Activated T-cell treated with anti-CD3 and anti-CD28 coated beads, Interleukin-2, amount 50 U/mL, for 4 hours (primary cell): ENCODE measurements around the gene MAPK1. TPM values are rescaled to one million over a fixed set of nuclear protein-coding genes. Genes with fewer than 3 reads are reported as not detected.
"Not testable (repeated sequence)": the region's sequence is repeated elsewhere in the genome, so short reads cannot be mapped to it uniquely, and the experiment has no call there.

Source experiments
- ATAC-seq, 2 donors: fragments of 200-7000 bp; cut with Tn5 transposase; one replicate each; pipeline ENCODE4 v1.10.0; 2021
- DNase-seq: peaks from one replicate; pipeline ENCODE4 v3.0.0-alpha.2; 2020
- H3K27me3 Mint-ChIP-seq: one replicate; pipeline ENCODE4 v1.8.0; 2021; ENCODE audit warnings: low read depth, mixed read lengths
- H3K36me3 Mint-ChIP-seq: one replicate; pipeline ENCODE4 v1.8.0; 2022; ENCODE audit warnings: mixed read lengths; ENCODE audit not compliant: insufficient read depth
- H3K4me1 Mint-ChIP-seq: one replicate; pipeline ENCODE4 v1.8.0; 2021; ENCODE audit warnings: low read depth, mixed read lengths
- H3K4me3 Mint-ChIP-seq: one replicate; pipeline ENCODE4 v1.8.0; 2021; ENCODE audit warnings: mild to moderate bottlenecking, moderate library complexity, mixed read lengths
- H3K9me3 Mint-ChIP-seq: one replicate; pipeline ENCODE4 v1.8.0; 2021; ENCODE audit warnings: mixed read lengths
- total RNA-seq, 3 donors: library from RNA; stranded (reverse); gene quantifications; one replicate each; pipeline ENCODE4 v1.2.1, GENCODE V29; 2021

Gene MAPK1
- total RNA-seq, 3 donors from 2014 or later = 136 to 165 (median 138) TPM

DNA sequence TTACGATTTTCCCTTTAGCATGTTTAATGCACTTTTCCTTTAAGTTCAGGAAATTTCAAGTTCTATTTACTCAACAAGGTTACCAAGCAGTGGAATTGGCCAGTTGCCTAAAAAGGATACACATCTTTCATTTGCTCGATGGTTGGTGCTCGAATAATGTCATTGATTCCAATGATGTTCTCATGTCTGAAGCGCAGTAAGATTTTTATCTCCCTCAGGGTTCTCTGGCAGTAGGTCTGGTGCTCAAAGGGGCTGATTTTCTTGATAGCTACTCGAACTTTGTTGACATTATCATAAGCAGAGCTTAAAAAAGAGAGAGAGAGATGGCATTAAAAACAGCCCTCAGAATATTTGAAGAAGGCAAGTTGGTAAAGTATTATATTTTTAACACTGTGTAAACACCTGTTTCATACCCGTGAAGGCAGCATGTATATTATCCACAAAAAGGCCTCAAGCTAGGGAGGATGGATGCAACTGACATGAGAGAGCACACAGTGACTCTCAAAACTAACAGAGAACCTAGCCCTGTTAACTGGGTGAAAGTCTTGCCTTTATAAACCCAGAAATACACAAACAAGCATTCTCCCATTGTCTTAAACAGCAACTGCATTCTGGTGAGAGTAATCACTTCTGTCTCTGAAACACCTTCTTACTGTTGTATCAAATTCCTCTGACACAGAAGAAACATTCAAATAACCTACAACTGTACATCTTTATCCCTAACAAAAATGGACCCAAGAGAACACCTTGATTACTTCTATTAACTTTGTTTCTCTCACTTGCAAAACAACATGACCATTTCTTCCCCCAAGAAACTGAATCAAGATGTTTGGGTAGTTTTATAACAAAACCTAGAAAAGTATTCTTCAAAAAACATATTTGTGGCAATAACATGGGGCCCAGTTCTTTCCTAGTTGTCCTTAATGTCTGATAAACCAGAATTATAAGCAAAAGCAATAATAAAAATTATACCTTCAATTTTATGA is 59.6 kb downstream of the MAPK1 start:
- peaks cover 25% of the 10 kb centered on the region for H3K4me1 Mint-ChIP-seq
- H3K4me3 Mint-ChIP-seq = no peak overlapping the region
- ATAC-seq (no peak), DNase-seq (no peak)
- peaks cover 40% of the 10 kb centered on the region for H3K36me3 Mint-ChIP-seq
- H3K27me3 Mint-ChIP-seq = no peaks in the 10 kb centered on the region
- no peaks in the 10 kb centered on the region for H3K9me3 Mint-ChIP-seq

DNA sequence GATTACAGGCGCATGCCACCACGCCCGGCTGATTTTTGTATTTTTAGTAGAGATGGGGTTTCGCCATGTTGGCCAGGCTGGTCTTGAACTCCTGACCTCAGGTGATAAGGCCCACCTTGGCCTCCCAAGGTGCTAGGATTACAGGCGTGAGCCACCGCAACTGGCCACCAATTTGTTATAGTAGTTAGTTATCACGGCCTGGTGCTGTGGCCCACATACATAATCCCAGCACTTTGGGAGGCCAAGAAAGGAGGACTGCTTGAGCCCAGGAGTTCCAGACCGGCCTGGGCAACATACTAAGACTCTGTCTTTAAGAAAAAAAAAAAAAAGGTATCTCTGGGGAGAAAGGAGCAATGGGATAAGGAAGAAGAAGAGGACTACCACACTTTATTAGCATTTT is 62.1 kb downstream of the MAPK1 start:
- H3K9me3 Mint-ChIP-seq, ATAC-seq, H3K27me3 Mint-ChIP-seq, H3K4me3 Mint-ChIP-seq, DNase-seq: not testable (repeated sequence)
- H3K36me3 Mint-ChIP-seq = peaks cover 51% of the 10 kb centered on the region
- H3K4me1 Mint-ChIP-seq = peaks cover 12% of the 10 kb centered on the region

DNA sequence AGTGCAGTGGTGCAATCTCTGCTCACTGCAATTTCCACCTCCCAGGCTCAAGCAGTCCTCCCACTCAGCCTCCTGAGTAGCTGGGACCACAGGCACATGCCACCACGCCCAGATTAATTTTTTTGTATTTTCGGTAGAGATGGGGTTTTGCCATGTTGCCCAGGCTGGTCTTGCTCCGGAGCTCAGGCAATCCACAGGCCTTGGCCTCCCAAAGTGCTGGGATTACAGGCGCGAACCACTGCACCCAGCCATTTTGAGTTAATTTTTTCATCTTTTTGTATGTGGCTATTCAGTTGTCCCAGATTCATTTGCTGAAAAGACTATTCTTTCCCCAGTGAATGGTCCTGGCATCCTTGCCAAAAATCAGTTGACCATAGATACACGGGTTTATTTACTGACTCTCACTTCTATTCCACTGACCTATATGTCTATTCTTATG is 63.6 kb downstream of the MAPK1 start:
- ATAC-seq (no peak), DNase-seq (no peak)
- H3K4me1 Mint-ChIP-seq = peaks cover 7% of the 10 kb centered on the region
- H3K9me3 Mint-ChIP-seq = no peaks in the 10 kb centered on the region
- H3K36me3 Mint-ChIP-seq = peaks cover 53% of the 10 kb centered on the region
- H3K27me3 Mint-ChIP-seq = no peaks in the 10 kb centered on the region
- no peak overlapping the region for H3K4me3 Mint-ChIP-seq

DNA sequence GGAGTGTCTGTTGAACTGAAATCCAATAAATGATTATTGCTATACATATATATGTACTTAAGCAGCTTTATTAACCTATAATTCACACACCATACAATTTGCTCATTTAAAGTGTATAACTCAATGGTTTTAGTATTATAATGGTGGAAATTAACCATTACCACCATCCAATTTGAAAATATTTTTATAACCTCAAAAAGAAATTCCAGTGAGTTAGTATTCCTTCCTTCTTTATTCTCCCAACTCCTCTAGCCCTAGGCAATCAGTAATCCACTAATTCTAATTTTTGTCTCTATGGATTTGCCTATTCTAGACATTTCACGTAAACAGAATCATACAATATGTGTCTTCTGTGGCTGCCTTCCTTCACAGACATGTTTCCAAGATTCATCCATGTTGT is 64.8 kb downstream of the MAPK1 start:
- no peak for DNase-seq
- Mint-ChIP-seq H3K9me3 (no peaks in the 10 kb centered on the region), H3K36me3 (peaks cover 53% of the 10 kb centered on the region)

DNA sequence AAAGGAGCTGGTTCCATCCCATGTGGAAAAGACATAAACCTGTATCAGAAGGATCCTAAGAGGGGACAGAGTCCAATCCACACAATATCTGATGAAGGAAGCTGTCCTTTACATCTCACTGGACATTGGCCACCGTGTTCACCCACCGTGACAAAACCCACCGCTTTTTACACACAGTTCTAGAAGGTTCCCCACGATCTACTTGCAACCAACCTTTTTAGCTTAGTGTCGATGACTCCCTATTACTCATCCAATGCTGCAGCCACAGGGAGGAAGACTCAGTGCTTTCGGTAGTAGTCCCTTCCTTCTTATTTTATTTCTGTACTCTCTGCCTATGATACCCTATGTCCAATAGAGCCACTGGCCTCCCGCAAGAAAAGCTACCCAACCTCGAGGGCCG is 65.4 kb downstream of the MAPK1 start:
- ATAC-seq (peak; percentile 46 to 50), DNase-seq (no peak)
- H3K4me3 Mint-ChIP-seq = no peak overlapping the region
- peaks cover 49% of the 10 kb centered on the region for H3K36me3 Mint-ChIP-seq
- H3K9me3 Mint-ChIP-seq = no peaks in the 10 kb centered on the region
- no peaks in the 10 kb centered on the region for H3K4me1 Mint-ChIP-seq
- no peaks in the 10 kb centered on the region for H3K27me3 Mint-ChIP-seq

More for the DNA sequence above, 64.8 kb downstream of the MAPK1 start:
- H3K4me3 Mint-ChIP-seq = no peak overlapping the region
- H3K4me1 Mint-ChIP-seq = peaks cover 2% of the 10 kb centered on the region
- no peak for ATAC-seq
- H3K27me3 Mint-ChIP-seq = no peaks in the 10 kb centered on the region

DNA sequence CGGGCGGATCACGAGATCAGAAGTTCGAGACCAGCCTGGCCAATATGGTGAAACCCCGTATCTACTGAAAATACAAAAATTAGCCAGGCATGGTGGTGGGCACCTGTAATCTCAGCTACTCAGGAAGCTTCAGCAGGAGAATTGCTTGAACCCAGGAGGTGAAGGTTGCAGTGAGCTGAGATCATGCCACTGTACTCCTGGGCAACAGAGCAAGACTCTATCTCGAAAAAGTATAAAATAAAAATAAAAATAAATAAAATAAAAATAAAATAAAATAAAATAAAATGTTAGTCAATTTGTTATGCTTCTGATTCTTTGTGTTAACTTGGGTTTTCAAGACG is 66.2 kb downstream of the MAPK1 start:
- not testable (repeated sequence) for DNase-seq, ATAC-seq, H3K4me3 Mint-ChIP-seq, H3K9me3 Mint-ChIP-seq, H3K4me1 Mint-ChIP-seq, H3K27me3 Mint-ChIP-seq
- peaks cover 46% of the 10 kb centered on the region for H3K36me3 Mint-ChIP-seq

DNA sequence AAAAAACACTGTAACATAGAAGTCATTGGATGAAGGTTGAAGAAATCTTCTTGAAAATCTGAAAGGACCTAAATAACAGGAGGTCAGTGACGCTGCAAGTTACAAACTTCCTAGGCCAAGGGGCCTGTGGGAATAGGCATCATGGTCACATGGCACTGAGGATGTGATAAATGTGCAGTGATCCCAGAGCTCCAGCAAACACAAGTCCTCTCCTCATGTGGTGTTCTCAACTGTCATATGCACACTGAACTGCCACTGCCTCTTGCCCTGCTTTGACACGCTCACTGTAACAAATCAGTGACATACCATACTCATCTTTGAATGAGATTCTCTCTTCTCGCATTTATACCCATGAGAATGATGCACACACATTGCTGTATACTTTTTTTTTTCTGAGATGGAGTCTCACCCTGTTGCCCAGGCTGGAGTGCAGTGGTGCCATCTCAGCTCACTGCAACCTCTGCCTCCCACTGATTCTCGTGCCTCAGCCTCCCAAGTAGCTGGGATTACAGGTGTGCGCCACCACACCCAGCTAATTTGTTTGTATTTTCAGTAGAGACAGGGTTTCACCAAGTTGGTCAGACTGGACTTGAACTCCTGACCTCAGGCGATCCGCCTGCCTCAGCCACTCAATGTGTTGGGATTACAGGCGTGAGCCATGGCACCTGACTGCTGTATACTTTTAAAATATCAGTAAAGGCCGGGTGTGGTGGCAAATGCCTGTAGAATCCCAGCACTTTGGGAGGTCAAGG is 66.7 kb downstream of the MAPK1 start:
- H3K4me1 Mint-ChIP-seq = peaks cover 2% of the 10 kb centered on the region
- peaks cover 47% of the 10 kb centered on the region for H3K36me3 Mint-ChIP-seq
- H3K27me3 Mint-ChIP-seq = no peaks in the 10 kb centered on the region
- no peak overlapping the region for H3K4me3 Mint-ChIP-seq
- no peak for ATAC-seq
- no peak for DNase-seq
- no peaks in the 10 kb centered on the region for H3K9me3 Mint-ChIP-seq

DNA sequence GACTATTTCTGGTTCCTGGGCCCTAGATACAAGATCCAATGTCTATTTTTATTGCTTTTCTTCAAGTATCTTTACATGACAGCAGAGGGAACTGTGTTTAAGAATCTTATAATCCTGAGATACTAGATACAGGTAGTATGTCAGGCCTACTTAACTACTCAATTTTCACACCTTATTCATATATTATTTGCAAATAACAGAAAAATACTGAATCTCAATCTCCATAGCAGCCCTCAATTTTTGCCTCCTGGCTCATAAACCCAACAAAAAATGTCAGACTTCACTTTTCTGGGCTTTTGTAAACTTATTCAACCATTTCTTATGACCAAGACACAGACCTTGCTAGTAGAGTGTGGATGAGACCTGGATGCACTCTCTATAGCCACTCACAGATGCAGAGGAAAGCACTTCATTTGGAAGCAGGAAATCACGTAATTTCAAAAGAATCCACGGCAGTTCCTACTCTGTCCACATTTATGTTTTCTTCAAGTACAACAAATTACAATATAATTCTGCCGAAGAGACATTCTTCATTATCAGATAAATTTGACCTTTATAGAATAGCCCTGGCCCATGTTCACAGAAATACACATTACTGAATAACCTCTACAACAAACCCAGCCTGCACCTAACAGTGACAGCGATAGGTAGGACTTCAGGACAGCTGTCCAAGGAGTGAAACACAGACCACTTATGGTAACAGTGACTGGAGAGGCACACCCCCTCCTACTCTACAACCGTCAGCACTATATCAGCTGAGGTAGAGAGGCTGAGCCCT is 69.8 kb downstream of the MAPK1 start:
- no peak for ATAC-seq
- H3K27me3 Mint-ChIP-seq = no peaks in the 10 kb centered on the region

DNA sequence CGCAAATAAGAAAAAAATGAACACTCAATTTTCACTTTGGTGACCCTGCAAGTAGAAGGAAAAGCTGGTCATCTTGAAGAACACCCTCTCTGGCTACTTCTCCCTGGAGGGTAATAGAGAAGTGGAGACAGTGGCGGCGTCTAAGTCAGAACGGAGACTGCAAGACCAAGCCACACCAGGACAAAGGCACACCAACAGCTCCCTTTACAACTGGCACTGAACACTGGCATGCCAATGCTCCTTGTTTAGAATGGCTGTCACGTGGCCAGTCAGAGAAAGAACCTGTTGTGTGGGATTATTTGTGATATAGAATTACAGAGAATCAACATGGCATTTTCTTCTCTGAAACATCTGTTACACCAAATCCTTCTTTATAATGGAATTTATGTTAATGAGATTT is 70.6 kb downstream of the MAPK1 start:
- Mint-ChIP-seq H3K36me3 (peaks cover 23% of the 10 kb centered on the region), H3K27me3 (no peaks in the 10 kb centered on the region), H3K4me1 (peaks cover 8% of the 10 kb centered on the region), H3K4me3 (no peak overlapping the region), H3K9me3 (no peaks in the 10 kb centered on the region)
- DNase-seq (no peak), ATAC-seq (no peak)

More for the DNA sequence above, 69.8 kb downstream of the MAPK1 start:
- peaks cover 29% of the 10 kb centered on the region for H3K36me3 Mint-ChIP-seq
- no peak for DNase-seq
- peaks cover 2% of the 10 kb centered on the region for H3K4me1 Mint-ChIP-seq
- H3K4me3 Mint-ChIP-seq = no peak overlapping the region
- H3K9me3 Mint-ChIP-seq = no peaks in the 10 kb centered on the region

DNA sequence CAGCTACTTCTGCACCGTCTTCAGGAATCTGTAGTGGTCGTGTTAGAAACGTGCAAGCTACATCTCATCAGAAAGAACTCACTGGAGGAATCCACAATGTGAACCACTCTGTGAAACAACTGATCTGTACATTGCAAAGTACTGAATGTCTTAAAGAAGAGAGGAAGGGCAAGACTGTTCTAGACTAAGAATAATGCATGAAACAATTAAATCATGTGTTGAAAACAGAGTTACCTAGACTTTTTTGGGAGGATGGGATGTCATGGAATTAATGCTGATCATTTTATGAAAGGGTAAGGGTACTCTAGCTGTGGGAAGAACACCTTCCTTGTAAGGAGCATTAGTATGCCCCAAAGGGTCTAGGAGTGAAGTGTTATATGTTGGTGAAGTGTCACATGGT is 71.2 kb downstream of the MAPK1 start:
- H3K9me3 Mint-ChIP-seq = no peaks in the 10 kb centered on the region
- DNase-seq = no peak
- H3K36me3 Mint-ChIP-seq = peaks cover 18% of the 10 kb centered on the region
- no peak overlapping the region for H3K4me3 Mint-ChIP-seq
- no peaks in the 10 kb centered on the region for H3K27me3 Mint-ChIP-seq
- ATAC-seq = no peak
- H3K4me1 Mint-ChIP-seq = peaks cover 14% of the 10 kb centered on the region

DNA sequence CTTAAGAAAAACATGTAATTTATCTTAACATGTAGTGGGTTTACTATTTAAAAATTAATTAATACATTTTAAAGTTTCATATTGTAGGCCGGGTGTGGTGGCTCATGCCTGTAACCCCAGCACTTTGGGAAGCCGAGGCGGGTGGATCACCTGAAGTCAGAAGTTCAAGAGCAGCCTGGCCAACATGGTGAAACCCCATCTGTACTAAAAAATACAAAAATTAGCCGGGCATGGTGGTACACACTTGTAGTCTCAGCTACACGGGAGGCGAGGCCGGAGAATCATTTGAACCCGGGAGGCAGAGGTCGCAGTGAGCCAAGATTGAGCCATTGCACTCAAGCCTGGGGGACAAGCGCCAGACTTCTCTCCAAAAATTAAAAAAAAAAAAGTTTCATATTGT is 73.7 kb downstream of the MAPK1 start:
- ATAC-seq, H3K27me3 Mint-ChIP-seq: not testable (repeated sequence)
- peaks cover 11% of the 10 kb centered on the region for H3K36me3 Mint-ChIP-seq

DNA sequence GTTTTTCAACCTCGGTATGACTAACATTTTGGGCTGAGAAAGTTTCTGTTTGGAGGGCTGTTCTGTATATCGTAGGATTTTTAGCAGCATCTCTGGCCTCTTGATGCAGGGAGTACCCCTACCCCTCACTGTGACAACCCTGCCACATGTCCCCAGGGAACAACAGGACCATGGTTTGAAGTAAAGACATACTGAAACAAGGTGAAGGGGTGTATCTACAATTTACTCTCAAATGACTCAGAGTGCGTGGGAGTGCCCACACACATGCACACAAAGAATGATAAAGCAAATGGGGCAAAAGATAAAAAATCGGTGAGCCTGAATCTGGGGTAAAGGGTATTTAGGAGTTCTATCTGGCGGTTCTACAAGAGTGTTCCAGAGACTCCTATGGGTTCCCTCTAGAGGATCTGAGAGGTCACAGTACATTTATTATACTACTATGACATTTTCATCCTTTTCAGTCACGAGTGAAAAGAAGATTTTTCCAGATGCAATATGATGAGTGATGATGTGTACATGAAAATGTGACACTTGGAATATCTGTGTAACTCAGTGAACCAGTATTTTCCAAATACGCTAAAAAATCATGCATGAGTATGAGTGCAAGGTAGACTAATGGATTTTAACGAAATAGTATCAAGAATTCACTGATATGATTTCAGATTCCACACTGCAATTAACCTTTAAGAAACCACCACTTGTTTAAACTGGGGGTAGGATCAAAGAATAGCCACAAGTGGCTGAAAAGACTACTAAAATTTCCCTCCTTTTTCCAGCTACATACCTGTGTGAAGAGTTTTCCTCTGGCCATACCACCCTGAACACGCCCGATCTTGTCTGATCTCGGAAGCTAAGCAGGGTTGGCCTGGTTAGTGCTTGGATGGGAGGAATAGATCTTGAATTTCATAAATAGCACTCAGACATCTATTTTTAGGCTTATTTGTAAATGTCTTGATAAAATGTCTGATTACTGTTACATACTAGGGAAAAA is 75.5 kb downstream of the MAPK1 start:
- H3K27me3 Mint-ChIP-seq = no peaks in the 10 kb centered on the region
- ATAC-seq (peak; percentile 96 to 98), DNase-seq (peak; percentile 14)
- peaks cover 18% of the 10 kb centered on the region for H3K4me1 Mint-ChIP-seq
- no peaks in the 10 kb centered on the region for H3K9me3 Mint-ChIP-seq
- H3K36me3 Mint-ChIP-seq = peaks cover 18% of the 10 kb centered on the region
- no peak overlapping the region for H3K4me3 Mint-ChIP-seq

More for the DNA sequence above, 73.7 kb downstream of the MAPK1 start:
- not testable (repeated sequence) for DNase-seq, H3K9me3 Mint-ChIP-seq, H3K4me3 Mint-ChIP-seq
- peaks cover 18% of the 10 kb centered on the region for H3K4me1 Mint-ChIP-seq
